Activated CD4-positive, alpha-beta T cell treated with anti-CD3 and anti-CD28 coated beads, Interleukin-2, amount 10 ng/mL, durations not matched to agents 24 days and 14 days (primary cell): ENCODE data around the gene IDH3A. TPM values are rescaled to one million over a fixed set of nuclear protein-coding genes. Genes with fewer than 3 reads are reported as not detected.
"Not testable (repeated sequence)": the region's sequence is repeated elsewhere in the genome, so short reads cannot be mapped to it uniquely, and the experiment has no call there.

ENCODE experiments used
- DNase-seq: peaks from one replicate; pipeline ENCODE4 v3.0.0; 2022
- H3K27ac Mint-ChIP-seq: one replicate; pipeline ENCODE4 v1.8.0; 2022; ENCODE audit warnings: mild to moderate bottlenecking, mixed read lengths
- H3K27me3 Mint-ChIP-seq: one replicate; pipeline ENCODE4 v1.8.0; 2022; ENCODE audit warnings: mixed read lengths
- H3K36me3 Mint-ChIP-seq: one replicate; pipeline ENCODE4 v1.8.0; 2022; ENCODE audit warnings: low read depth, mild to moderate bottlenecking, mixed read lengths
- H3K4me1 Mint-ChIP-seq: one replicate; pipeline ENCODE4 v1.8.0; 2021; ENCODE audit warnings: mixed read lengths
- H3K4me3 Mint-ChIP-seq: one replicate; pipeline ENCODE4 v1.8.0; 2022; ENCODE audit warnings: mild to moderate bottlenecking, moderate library complexity, mixed read lengths
- H3K9me3 Mint-ChIP-seq: one replicate; pipeline ENCODE4 v1.8.0; 2021; ENCODE audit warnings: mixed read lengths
- intact Hi-C: fragments of 100-400 bp; cut with micrococcal nuclease; formaldehyde crosslinking; loops from one replicate; pipeline ENCODE4 v1.15.1; 2023
- total RNA-seq: library from RNA; stranded (reverse); gene quantifications from 2 replicates; pipeline ENCODE4 v1.2.3, GENCODE V29; 2022

IDH3A gene
- total RNA-seq, 1 donor from 2014 or later: 165 TPM

DNA sequence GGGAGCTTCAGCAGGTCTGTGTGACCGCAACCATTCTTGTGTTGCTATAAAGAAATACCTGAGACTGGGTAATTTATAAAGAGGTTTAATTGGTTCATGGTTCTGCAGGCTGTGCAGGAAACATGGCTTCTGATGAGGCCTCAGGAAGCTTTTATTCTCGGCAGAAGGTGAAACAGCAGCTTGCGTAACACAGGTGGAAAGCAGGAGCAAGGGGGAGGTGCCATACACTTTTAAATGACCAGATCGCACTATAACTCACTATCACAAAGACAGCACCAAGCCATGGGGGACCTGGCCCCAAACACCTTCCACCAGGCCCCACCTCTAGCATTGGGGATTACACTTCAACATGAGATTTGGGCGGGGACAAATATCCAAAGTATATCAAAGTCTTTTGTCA, 9.6 kb upstream of the IDH3A start:
- Mint-ChIP-seq H3K4me3 (no peak overlapping the region), H3K4me1 (no peaks in the 10 kb centered on the region), H3K27me3 (no peaks in the 10 kb centered on the region), H3K27ac (no peak overlapping the region), H3K9me3 (no peaks in the 10 kb centered on the region), H3K36me3 (no peaks in the 10 kb centered on the region)
- DNase-seq: no peak
- intact Hi-C loops: no loop called here

DNA sequence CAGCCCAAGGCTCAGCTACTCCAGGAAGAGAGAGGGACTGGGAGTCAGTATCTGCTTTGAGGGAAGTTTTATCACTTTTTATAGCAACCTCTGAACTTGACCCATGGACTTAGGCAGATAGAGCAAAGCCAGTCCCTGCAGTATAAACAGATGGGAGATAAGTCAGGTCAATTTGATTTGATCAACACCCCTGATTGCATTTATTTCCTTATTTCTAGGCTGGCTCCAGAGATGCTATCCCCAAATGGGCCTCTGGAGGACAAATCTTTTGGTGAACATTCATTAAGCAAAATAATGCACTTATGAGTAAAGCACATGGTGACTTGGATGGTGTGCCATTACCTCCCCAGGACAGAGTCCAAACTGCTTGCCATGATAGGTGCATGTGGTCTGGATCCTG, 8.9 kb upstream of the IDH3A start:
- no peak for DNase-seq
- no peaks in the 10 kb centered on the region for H3K4me1 Mint-ChIP-seq
- no peaks in the 10 kb centered on the region for H3K36me3 Mint-ChIP-seq
- H3K27ac Mint-ChIP-seq: no peak overlapping the region
- H3K4me3 Mint-ChIP-seq: no peak overlapping the region
- no peaks in the 10 kb centered on the region for H3K9me3 Mint-ChIP-seq
- H3K27me3 Mint-ChIP-seq: no peaks in the 10 kb centered on the region
- intact Hi-C loops: no loop called here

DNA sequence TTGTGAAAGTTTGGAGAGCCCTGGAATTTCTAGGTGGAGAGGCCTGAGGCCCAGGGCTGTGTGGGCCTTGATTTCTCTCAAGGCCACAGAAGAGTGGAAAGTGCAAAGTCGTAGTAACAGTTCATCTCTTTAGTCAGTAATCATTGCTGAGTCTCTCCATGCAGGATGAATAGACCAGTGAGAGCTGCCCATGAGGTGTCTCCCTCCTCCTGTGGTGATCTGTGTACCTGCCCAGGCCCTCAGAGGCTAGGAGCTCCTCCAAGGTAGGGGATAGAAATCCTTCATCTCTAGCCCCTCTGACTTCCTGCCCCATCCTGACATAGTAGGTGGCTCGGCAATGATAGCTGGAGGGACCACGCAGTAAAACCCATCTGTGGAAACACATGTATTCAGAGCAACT, 6.8 kb upstream of the IDH3A start:
- DNase-seq: no peak
- Mint-ChIP-seq H3K27me3 (no peaks in the 10 kb centered on the region), H3K4me3 (no peak overlapping the region), H3K4me1 (peaks cover 3% of the 10 kb centered on the region), H3K36me3 (no peaks in the 10 kb centered on the region), H3K27ac (no peak overlapping the region), H3K9me3 (no peaks in the 10 kb centered on the region)
- intact Hi-C loops: no loop called here

DNA sequence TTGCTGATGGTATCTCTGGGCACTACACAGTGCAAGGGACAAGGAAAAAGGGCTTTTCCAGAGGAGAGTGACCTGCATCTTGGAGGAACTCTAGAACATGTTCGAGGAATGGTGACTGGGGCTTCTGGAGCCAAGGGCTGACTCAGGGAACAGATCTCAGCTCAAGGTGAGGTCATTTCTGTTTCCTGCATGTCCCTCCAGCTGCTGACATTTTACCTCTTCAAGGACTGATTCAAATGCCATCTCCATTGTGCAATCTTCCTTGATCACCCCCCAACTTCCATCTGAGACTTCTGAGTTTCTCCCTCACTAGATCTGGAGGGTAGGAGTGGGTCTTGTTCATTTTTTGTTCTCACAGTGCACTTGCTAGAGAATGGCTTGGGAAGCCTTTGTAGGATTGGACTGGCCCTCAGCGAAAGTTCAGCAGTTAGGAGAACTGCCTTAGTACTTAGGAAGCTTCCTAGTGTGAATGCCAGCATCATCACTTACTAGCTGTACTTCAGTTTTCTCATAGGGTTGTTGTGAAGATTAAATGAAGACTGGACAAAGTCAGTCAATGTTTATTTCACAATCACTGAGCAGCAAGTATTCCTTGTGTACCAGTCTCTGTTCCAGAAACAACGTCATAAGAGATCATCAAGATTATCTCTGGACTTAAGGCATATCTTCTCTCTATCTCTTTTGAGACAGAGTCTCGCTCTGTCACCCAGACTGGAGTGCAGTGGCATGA, 2.6 kb upstream of the IDH3A start:
- Mint-ChIP-seq H3K36me3 (peaks cover 15% of the 10 kb centered on the region), H3K27me3 (no peaks in the 10 kb centered on the region), H3K27ac (no peak overlapping the region), H3K9me3 (no peaks in the 10 kb centered on the region), H3K4me1 (peaks cover 27% of the 10 kb centered on the region), H3K4me3 (no peak overlapping the region)
- DNase-seq: no peak
- intact Hi-C loops: no loop called here

DNA sequence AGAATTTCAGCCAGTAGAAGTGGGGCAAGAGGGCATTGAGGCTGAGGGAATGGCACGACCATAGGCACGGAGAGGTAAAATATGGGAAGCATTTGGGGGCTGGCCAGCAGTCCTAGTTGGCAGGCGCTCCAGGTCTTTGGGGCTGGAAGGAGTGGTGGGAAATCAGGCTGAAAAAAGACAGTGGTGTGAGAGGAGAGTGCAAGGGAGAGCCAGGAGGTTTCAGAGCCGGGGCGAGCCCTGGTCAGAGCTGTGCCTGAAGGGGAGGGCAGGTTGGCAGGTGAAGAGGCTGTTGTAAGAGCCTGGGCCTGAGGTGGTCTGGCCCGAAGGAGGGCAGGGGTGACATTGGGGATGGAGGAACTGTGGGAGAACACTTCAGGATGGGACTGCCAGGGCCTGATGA, 1.6 kb upstream of the IDH3A start:
- Mint-ChIP-seq H3K4me1 (peaks cover 28% of the 10 kb centered on the region), H3K27ac (no peak overlapping the region), H3K36me3 (peaks cover 16% of the 10 kb centered on the region), H3K27me3 (no peaks in the 10 kb centered on the region), H3K9me3 (no peaks in the 10 kb centered on the region), H3K4me3 (peak overlapping the region; percentile 51)
- intact Hi-C loops: no loop called here
- DNase-seq: no peak

DNA sequence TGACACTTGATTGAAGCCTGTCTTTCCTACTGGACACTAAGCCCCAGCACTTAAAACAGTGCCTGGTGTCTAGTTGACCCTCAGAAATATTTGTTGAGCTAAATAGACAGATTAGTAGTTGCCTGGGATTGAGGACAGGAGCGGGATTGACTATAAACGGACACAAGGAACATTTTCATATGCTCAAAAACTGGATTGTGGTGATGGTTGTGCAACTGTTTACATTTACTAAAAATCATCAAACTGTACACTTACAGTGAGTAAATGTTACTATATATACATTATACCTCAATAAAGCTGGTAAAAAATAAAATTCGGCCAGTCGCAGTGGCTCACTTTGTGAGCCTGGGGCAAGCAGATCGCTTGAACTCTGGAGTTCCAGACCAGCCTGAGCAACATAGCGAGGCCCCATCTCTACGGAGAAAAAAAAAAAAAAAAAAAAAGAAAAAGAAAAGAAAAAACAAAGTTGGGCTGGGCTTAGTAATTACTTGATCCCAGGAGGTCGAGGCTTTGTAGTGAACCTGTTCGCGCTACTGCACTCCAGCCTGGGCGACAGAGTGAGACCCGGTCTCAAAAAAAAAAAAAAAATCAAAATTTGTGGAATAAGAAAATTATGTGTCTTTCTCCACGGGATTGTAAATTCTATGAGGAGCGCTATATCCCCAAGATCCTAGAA, 632 bp upstream of the IDH3A start:
- H3K27me3 Mint-ChIP-seq: no peaks in the 10 kb centered on the region
- no peaks in the 10 kb centered on the region for H3K9me3 Mint-ChIP-seq
- intact Hi-C loops: loop anchor here (1.0 kb wide), 4 partner anchors 17 to 290 kb away; partner anchors contain the start of genes CIB2, IREB2 and SKIC8
- H3K27ac Mint-ChIP-seq: peak overlapping the region; percentile 85
- H3K36me3 Mint-ChIP-seq: peaks cover 25% of the 10 kb centered on the region
- H3K4me1 Mint-ChIP-seq: peaks cover 38% of the 10 kb centered on the region
- H3K4me3 Mint-ChIP-seq: peak overlapping the region; percentile 98
- DNase-seq: no peak

DNA sequence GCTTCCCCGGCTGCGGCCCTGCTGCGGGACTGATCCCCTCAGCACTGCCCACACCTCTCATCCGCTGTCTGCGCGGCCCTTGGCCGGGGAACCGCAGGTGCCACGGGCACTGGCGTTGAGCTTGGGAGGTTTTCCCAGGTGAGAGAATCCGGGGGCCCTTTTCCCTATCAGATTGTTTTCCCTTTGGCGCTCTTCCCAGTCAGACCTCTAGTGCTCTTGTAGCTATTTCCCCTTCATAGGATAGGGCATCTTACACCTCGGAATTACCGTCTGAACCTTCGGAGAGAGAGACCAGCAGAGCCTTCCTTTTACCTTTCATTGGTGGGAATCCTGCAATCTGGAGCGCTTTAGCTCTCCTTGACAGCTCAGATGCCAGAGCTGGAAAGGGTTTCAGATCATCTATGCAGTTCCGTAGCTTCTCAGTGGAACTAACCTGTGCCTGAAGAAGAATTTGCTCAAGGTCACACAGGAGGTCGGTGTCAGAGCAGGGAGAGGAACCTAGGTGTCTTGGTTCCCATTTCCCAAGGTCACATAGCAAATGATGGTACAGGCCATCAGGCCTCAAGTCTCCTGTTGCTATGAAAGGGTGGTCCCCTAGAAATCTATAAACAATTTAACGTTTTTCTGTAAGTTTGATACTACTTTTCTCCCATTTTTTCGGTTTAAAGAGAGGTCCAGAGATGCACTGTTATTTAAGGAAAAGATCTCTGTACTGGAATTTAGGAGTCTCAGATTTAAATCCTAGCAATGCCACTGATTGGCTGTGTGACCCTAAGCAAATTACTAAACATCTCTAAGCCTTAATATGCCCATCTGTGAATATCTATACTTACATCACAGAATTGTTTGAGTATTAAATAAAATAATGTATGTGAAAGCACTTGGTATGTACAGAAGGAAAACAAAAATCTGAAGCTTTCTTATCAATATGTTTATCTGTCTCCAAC, 916 bp downstream of the IDH3A start:
- peak overlapping the region; percentile 98 for H3K4me3 Mint-ChIP-seq
- DNase-seq: peak; percentile 67
- H3K27me3 Mint-ChIP-seq: no peaks in the 10 kb centered on the region
- peak overlapping the region; percentile 93 for H3K27ac Mint-ChIP-seq
- intact Hi-C loops: loop anchor here (1.0 kb wide), 4 partner anchors 17 to 288 kb away; partner anchors contain the start of genes CIB2, IREB2 and SKIC8
- H3K9me3 Mint-ChIP-seq: no peaks in the 10 kb centered on the region
- H3K36me3 Mint-ChIP-seq: peaks cover 25% of the 10 kb centered on the region
- H3K4me1 Mint-ChIP-seq: peaks cover 40% of the 10 kb centered on the region

DNA sequence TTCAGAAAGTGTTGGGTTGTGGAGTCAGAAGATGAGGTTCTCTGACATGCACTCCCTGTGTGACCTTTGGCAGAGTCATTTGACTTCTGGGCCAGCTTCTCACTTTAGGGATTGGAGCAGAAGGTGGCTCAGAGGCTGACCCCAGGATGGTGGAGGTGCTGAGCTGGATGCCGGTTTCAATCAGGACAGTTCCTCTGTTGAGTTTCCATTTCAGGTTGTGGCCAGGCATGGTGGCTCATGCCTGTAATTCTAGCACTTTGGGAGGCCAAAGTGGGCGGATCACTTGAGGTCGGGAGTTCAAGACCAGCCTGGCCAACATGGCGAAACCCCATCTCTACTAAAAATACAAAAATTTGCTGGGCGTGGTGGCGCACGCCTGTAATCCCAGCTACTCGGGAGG, 1.9 kb downstream of the IDH3A start:
- H3K27me3 Mint-ChIP-seq, DNase-seq, intact Hi-C loops, H3K9me3 Mint-ChIP-seq: not testable (repeated sequence)
- Mint-ChIP-seq H3K4me1 (peaks cover 42% of the 10 kb centered on the region), H3K27ac (peak overlapping the region; percentile 6), H3K36me3 (peaks cover 28% of the 10 kb centered on the region), H3K4me3 (peak overlapping the region; percentile 98)

DNA sequence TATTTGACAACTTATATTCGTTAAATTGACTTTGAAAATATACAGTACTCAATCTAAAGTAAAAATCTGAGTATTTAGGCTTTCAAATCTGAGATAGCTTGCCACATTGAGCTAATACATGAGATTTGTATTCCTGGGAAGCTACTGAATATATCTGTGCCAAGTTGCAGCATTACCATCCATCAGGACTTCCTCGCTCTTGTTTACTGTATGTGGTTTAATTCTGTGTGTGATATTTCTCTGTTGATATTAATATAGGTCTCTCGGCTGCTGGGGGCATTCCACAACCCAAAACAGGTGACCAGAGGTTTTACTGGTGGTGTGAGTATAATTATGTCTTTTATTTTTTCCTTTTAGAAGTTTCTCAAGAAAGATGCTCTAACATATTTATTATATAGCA, 5.8 kb downstream of the IDH3A start:
- Mint-ChIP-seq H3K4me3 (no peak overlapping the region), H3K9me3 (no peaks in the 10 kb centered on the region), H3K27ac (no peak overlapping the region), H3K27me3 (no peaks in the 10 kb centered on the region), H3K36me3 (peaks cover 46% of the 10 kb centered on the region), H3K4me1 (peaks cover 29% of the 10 kb centered on the region)
- no peak for DNase-seq
- intact Hi-C loops: no loop called here

DNA sequence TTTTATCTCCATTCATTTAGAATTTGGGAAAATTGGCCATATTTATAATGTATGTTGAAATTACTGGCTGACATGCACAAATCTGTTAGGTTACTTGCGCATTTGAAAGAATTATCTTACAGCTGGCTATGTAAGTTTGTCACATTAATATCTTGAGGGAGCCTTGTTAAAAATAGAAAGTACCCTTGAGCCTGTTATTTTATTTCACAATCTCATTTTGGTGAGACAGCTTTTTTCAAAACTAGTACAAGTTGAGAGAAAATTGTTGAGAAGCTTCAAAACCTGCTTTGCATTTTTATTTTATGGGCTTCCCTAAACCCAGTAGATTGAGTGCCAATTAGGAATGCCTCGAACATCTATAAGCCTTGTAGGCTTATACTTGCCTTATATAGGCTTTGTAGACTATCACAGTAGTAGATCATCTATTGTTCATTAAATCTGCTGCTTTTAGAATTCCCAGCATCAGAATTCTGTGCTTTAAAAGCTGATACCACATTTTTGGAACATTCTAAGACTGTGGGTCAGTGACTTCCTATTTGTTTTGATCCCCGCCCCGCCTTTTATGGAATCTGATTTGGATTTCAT, 6.3 kb downstream of the IDH3A start:
- Mint-ChIP-seq H3K4me3 (no peak overlapping the region), H3K27me3 (no peaks in the 10 kb centered on the region), H3K4me1 (peaks cover 25% of the 10 kb centered on the region), H3K27ac (no peak overlapping the region), H3K36me3 (peaks cover 46% of the 10 kb centered on the region), H3K9me3 (no peaks in the 10 kb centered on the region)
- DNase-seq: no peak
- intact Hi-C loops: no loop called here

DNA sequence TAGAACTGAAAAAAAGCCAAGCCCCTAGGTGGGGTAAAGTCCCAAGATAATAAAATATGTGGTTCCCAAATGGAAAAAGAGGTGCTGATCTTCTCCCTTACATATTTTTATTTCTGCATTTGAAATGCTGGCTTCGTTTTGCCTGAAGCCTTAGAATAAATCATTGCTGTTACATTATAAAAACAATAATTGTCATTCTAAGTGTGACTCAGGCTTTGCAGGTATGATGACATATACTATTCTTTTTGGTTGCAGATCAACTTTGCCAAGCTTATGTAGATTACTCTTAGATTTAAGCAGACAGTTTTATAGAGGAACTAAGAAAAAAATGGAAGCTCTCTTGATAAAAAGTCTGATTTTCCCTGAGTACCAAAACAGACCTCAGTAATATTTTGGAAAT, 7.5 kb downstream of the IDH3A start:
- DNase-seq: no peak
- peaks cover 42% of the 10 kb centered on the region for H3K36me3 Mint-ChIP-seq
- peaks cover 16% of the 10 kb centered on the region for H3K4me1 Mint-ChIP-seq
- no peaks in the 10 kb centered on the region for H3K27me3 Mint-ChIP-seq
- H3K9me3 Mint-ChIP-seq: no peaks in the 10 kb centered on the region
- intact Hi-C loops: no loop called here
- no peak overlapping the region for H3K27ac Mint-ChIP-seq
- no peak overlapping the region for H3K4me3 Mint-ChIP-seq

DNA sequence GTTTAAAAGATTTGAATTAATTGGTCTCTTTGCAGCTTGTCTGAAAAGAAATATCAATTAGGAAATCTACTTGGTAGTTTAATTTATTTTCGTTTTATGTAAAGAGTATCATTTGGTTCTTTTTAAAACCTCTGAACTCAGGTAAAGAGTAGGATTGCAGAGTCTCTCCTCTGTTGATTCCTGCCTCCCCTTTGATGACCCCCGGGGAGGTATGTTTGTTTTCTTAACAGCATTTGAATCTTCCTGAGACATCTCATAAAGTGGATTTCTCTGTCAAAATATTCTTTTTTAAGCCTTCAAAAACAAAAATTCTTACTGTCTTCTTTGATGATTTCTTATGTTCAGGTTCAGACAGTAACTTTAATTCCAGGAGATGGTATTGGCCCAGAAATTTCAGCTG, 8.0 kb downstream of the IDH3A start:
- H3K9me3 Mint-ChIP-seq: no peaks in the 10 kb centered on the region
- no peak for DNase-seq
- H3K4me3 Mint-ChIP-seq: no peak overlapping the region
- H3K4me1 Mint-ChIP-seq: peaks cover 16% of the 10 kb centered on the region
- intact Hi-C loops: no loop called here
- no peak overlapping the region for H3K27ac Mint-ChIP-seq
- no peaks in the 10 kb centered on the region for H3K27me3 Mint-ChIP-seq
- peaks cover 47% of the 10 kb centered on the region for H3K36me3 Mint-ChIP-seq

DNA sequence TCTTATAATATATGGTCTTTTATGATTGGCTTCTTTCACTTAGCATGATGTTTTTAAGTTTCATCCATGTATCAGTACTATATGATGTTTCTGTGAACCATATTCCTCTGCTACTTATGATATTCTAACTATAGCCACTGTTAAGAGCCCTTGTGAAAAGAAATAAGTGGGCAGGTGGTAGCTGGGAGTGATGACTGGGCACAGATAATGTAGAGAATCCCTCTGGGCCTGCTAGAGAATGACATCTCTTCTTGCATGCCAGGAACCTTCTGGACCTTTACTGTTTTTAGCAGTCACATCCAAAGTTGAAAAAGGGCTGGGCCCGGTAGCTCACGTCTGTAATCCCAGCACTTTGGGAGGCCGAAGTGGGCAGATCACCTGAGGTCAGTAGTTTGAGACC, 10.2 kb downstream of the IDH3A start:
- H3K36me3 Mint-ChIP-seq: peaks cover 56% of the 10 kb centered on the region
- H3K4me3 Mint-ChIP-seq: no peak overlapping the region
- peaks cover 6% of the 10 kb centered on the region for H3K4me1 Mint-ChIP-seq
- H3K27ac Mint-ChIP-seq: no peak overlapping the region
- no peaks in the 10 kb centered on the region for H3K27me3 Mint-ChIP-seq
- no peaks in the 10 kb centered on the region for H3K9me3 Mint-ChIP-seq
- intact Hi-C loops: no loop called here
- no peak for DNase-seq
